Measurements from ENCODE around the gene ACAA1. TPM values are rescaled to one million over a fixed set of nuclear protein-coding genes. Genes with fewer than 3 reads are reported as not detected.
"Not testable (repeated sequence)": the region's sequence is repeated elsewhere in the genome, so short reads cannot be mapped to it uniquely, and the experiment has no call there.

ACAA1 gene, protein sequence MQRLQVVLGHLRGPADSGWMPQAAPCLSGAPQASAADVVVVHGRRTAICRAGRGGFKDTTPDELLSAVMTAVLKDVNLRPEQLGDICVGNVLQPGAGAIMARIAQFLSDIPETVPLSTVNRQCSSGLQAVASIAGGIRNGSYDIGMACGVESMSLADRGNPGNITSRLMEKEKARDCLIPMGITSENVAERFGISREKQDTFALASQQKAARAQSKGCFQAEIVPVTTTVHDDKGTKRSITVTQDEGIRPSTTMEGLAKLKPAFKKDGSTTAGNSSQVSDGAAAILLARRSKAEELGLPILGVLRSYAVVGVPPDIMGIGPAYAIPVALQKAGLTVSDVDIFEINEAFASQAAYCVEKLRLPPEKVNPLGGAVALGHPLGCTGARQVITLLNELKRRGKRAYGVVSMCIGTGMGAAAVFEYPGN
- total RNA-seq = 43.1 TPM

DNA sequence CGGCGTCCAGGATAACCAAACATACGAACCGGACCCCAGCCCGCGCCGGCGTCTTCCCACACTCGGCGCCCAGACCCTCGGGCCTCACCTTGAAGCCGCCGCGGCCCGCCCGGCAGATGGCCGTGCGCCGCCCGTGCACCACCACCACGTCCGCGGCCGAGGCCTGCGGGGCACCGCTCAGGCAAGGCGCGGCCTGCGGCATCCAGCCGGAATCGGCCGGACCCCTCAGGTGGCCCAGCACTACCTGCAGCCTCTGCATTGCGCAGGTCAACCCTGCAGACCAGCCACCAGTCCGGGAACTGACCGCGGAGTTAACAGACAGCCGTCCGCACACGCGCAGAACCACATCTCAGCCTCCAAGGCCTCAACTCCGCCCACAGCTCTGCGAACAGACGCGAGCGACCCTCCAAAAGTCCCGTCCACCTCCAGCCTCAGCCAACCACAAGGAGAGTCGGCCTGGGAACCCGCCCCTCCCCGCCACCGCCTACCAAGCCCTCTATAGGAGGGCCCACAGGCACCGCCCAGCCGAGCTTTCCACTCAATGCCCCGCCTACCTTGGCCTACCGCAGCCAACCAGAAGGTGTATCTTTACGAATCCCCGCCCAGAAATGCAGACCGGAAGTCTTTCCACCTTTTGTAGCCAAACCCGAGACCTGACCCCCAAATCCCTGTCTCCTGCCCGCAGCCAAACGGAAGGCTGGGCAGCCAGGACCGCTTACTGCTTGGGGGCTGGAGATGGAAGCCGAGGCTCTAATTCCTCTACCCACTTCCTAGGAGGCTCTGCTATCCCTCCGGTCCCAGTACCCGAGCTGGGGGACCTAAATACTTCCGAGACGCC, at the start of gene ACAA1:
Gene ACAA1 (minus strand): TSS at position 351 of the 838 bp plus-strand sequence. CDS start 92 bp downstream, at position 259.
- DNase-seq (ENCODE audit: low read depth in 2 of 3, low spot score in 2 of 3) = peak; percentile 81 to 99 (median 98)

DNA sequence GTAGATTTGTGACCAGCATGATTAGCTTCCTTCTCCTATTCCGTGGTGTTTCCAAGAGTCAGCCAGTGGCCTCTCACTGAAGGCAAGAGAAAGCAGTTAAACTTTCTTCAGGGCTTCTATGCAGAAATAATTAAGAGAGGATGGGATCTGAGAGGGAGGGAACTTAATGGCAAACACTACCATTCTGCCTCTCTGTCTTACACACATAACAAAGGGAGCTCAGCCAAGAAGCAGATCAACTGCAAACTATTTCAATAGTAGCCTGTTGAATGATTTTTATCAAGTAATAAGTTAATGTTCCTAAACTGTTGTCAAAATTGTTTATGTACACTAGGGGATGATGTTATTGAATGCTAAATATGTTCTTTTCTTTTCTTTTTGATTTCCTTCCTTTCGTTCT, 40.3 kb upstream of the ACAA1 start:
- DNase-seq (ENCODE audit: low read depth in 2 of 3, low spot score in 2 of 3) = no peak

DNA sequence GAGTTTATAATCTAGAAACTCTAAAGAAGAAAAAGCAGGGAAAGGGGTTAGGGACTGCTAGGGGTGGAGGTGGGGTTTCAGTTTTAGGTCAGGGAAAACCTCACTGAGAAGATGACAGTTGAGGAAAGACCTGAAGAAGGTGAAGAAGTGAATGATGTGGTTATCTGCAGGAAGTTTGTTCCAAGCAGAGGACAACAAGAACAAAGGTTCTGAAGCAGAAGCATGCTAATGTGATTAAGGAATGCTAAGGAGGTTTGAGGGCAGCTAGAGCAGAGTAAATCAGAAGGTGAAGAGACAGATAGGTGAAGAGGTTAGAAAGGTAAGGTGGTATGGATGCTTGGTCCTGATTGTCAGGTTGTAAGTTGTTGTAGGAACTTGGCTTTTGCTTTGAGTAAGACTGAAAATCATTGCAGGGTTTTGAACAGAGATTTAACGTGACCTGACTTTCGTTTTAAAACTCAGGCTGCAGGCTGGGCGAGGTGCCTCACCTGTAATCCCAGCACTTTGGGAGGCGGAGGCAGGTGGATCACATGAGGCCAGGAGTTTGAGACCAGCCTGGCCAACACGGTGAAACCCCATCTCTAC, 37.0 kb upstream of the ACAA1 start:
- DNase-seq (ENCODE audit: low read depth in 2 of 3, low spot score in 2 of 3) = no peak

DNA sequence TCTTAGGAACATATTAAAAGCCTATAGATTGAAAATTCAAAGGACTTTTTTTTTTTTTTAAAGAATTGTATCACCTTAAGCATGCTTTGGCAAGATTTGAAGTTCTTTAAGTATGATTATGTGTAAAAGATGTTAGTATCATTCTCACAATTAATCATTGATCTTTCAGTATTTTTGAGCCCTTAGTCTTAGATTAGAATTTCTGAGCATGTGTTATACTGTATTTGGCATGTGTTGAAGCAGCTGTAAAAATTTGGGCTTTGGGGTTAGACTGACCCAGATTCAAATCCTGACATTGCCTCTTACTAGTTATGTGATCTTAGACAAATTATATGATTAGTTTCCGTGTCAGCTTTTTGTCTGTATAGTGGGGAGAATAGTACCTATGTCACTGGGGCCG, 34.7 kb upstream of the ACAA1 start:
- DNase-seq (ENCODE audit: low read depth in 2 of 3, low spot score in 2 of 3) = no peak

DNA sequence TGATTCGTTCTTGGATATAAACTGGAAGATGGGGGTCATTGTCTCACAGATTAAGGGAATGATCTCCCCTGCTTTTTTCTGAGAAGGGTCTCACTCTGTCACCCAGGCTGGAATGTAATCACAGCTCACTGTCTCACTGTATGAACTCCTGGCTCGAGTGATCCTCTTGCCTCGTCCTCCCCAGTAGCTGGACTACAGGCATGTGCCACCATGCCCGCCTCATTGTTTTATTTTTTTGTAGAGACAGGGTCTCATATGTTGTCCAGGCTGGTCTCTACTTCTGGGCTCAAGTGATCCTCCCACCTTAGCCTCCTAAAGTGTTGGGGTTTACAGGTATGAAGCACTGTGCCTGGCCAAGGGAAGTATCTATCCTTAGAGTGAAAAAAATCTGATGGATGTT, 33.8 kb upstream of the ACAA1 start:
- no peak for DNase-seq (ENCODE audit: low read depth in 2 of 3, low spot score in 2 of 3)

DNA sequence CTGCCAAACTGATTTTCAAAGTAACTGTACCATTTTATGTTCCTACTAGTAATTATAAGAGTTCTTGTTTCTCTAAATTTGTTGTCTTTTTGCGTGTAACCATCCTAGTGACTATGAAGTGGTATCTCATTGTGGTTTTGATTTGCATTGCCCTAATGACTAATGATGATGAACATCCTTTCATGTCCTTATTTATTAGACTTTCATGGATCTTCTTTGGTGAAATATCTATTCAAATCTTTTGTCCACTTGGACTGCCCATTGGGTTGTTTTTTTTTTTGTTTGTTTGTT, 32.0 kb upstream of the ACAA1 start:
- no peak for DNase-seq (ENCODE audit: low read depth in 2 of 3, low spot score in 2 of 3)

DNA sequence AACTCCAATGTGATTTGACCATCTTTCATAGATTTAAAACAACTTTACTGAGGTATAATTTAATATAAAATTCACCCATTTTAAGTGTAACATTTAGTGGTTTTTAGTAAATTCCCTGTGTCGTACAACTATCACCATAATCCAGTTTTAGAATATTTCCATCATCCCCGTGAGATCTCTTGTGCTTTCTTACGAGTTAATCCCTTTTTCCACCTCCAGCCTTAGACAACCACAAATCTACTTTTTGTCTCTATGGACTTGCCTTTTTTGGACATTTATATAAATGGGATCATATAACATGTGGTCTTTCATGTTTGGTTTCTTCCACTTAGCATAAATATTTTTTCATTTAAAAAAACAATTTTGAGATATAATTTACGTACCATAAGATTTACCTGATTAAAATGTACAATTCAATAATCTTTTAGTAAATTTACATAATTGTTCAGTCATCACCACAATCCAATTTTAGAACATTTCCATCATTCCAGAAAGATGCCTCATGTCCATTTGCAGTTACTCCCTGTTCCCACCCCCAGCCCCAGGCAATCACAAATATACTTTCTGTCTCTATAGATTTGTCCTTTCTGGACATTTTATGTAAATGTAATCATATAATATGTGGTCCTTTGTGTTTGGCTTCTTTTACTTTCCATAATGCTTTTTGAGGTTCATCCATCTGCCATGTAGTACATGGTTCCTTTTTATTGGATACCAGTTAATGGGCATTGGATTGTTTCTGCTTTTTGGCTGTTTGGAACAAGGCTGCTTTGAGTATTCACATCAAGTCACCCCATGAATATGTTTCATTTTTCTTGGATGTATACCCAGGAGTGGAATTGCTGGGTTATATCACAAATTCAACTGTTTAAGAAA, 31.5 kb upstream of the ACAA1 start:
- no peak for DNase-seq (ENCODE audit: low read depth in 2 of 3, low spot score in 2 of 3)

DNA sequence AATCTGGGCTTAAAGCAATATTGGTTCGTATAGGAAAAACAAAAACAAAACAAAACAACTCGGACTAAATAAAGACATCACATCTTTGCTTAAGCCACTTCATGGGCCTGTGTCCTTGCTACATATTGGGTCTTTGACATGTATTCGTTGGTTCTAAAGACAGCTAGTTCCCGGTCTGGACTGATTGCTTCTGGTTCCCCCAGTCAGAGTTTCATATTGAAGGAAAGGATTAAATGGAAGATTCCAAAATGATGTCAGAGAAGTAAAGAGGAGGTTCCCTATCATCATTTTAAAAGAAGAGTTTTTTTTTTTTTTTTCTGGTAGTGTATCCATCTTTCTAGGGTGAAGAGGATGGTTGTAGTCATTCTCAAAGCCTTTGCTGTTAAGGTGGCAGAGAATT, 30.7 kb upstream of the ACAA1 start:
- no peak for DNase-seq (ENCODE audit: low read depth in 2 of 3, low spot score in 2 of 3)

DNA sequence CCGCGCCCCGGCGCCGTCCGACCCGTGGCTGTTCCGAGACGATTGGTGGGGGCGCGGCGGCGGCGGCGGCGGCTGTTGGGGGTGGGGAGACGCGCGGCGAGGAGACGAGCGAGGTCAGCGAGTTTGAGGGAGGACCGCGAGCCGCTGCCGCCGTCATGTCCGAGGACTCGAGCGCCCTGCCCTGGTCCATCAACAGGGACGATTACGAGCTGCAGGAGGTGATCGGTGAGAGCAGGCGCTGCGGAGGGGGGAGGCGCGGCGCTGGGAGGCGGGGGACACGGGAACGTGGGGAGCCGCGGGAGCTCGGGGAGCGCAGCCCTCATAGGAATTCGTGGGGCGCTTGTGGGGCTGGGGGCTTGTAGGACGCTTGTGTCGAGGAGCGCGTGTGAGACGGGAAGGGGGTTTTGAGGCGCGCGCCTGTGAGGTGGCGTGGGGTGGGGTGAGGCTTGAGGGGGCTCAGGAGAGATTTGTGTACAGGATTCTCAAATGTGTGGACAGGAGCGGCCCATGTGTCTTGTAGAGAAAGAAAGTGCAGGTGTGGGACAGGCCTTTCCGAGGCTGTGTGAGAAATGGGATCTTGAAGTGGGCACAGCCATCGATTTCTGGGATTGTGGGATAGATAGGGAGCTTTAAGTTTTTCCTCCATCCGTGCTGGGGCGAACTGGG, 28.9 kb upstream of the ACAA1 start:
- peak in 2 of 3 donors; percentile 35 to 36 for DNase-seq (ENCODE audit: low read depth in 2 of 3, low spot score in 2 of 3)

DNA sequence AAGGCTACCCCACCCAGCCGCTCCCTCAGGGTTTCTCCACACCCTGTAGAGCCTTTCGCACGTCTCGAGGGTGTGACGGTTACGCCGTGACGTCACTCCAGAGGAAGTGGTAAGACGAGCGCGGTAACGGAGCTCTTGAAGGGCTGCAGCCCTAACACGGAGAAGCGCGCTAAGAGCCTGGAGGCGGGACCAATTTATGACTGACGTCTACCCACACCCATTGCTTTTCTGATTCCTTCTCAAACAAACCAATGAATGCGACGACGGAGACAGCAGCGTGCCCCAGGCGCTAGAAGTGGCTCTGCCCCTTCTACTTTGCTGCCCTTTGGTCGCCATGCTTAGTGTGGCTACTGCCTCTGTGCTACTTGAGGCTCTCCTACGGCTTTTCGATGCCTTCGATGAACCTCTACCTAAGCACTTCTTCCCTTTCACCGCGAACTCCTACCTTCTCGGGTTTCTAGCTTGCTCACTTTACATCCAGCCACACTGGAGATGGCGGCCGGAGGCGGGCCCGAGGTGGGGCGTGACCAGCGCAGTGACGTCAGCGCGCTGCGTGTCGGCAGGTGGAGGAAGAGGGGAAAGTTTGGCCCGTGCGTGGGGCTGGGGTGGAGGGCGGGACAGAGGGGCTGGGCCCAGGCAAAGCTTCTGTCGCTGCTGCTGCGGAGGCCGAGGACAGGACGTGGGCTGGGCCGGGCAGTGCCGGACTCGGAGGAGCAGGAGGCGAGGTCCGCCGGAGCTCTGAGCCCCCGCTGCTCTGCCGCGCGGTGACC, 28.2 kb upstream of the ACAA1 start, which contains the start of gene OXSR1:
Gene OXSR1 (plus strand): TSS at position 586 of the 770 bp plus-strand sequence. CDS start 340 bp downstream, outside the sequence.
- peak; percentile 98 to 100 (median 100) for DNase-seq (ENCODE audit: low read depth in 2 of 3, low spot score in 2 of 3)

DNA sequence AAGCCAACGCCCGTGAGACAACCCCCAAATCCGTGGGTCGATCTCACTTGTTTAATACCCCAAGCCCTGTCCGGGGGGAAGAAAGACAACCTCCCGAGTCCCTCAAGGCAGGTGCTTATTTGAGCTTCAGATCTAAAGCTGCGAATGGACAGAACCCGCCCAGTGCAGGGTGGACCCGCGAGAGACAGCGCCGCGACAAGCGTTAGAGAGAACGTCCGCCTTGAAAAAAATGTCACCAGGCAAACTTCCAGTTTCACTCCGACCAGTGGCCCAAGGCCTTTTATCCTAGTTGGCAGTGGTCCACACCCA, 27.7 kb upstream of the ACAA1 start:
- DNase-seq (ENCODE audit: low read depth in 2 of 3, low spot score in 2 of 3) = no peak

DNA sequence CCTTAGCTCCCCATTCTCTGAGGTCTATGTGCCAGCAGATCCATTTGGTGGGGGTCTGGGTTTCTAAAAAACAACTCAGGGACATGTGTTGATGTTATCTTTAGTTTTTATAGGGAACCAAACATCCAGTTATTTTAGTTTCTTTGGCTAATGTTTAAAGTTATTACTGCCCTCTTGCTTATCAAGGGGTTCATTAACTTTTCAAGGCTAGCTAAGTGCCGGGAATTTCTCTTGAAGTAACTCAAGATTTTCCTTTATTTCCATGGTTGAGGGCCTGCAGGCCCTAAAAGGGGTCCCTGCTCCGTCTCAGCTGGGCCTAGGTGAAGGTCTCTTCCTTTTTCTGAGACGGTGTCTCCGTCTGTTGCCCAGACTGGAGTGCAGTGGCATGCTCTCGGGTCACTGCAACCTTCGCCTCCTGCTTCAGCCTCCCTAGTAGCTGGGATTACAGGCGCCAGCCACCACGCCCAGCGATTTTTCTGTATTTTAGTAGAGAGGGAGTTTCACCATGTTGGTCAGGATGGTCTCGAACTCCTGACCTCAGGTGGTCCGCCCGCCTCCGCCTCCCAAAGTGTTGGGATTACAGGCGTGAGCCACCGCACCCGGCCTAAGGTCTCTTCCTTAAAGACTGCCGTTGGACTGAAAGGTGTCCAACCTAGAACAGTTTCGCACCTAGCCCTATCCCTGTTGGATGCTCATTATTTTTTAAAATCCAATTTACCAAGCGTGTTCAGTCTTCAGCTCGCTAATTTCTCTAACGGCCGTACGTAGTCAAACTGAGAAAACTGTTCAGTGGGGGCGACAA, 27.1 kb upstream of the ACAA1 start:
- no peak for DNase-seq (ENCODE audit: low read depth in 2 of 3, low spot score in 2 of 3)

DNA sequence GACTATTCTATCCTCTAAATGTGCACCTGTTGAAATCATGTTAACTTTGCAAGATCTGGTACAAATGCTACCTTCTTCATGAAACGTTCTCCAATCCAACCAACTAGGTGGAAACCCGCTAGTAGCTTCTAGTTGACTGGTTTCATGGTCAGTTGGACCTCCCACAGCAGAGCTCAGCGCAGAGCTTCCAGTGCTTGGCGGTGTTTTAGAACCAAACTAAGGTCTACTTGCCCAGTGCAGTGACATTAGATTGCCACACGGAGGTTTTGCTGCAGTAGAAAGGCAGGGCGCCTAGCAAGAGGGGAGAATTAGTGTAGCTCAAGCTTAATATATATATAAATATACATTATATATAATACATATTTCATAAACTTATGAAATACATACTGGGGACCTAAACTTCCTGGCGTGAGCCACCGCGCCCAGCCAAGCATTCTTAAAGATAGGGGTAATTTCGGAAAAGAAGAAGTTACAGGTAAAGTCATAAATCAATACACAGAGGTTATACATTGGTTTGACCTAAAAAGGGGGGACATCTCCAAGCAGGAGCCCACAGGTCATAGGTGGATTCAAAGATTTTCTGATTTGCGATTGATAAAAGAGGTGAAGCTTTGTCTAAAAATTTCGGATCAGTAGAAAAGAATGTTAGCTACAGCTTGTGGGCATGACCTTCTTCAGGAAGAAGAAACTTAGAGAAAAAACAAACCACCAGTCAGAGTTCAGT, 26.4 kb upstream of the ACAA1 start:
- DNase-seq (ENCODE audit: low read depth in 2 of 3, low spot score in 2 of 3) = peak in 2 of 3 donors; percentile 32 to 56

DNA sequence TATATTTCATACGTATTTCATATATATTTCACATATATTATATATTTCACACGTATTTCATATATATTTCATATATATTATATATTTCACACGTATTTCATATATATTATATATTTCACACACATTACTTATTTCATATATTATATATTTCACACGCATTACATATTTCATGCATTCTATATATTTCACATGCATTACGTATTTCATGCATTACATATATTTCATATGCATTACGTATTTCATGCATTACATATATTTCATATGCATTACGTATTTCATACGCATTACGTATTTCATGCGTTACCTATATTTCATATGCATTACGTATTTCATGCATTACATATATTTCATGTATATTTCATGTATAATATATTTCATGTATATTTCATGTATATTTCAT, 23.8 kb upstream of the ACAA1 start:
- DNase-seq (ENCODE audit: low read depth in 2 of 3, low spot score in 2 of 3) = not testable (repeated sequence)

DNA sequence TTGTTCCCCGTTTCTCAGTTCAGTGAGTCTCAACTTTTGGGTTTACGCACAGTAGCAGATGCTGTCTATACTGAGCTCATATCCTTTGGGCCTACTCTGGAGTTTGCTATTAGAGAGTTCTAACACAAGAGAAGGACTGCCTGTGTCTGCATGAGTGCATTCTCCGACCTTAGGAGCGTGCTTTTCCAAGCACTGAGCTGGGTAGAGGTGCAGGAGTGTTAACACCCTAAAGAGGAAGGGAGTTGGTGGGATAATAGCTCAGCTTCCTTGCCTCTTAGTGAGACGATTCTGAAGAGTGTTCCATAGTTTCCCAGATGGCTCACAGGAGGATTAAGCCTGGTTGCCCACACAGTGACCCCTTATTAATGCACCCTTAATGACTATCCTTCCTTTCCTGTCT, 21.5 kb upstream of the ACAA1 start:
- no peak for DNase-seq (ENCODE audit: low read depth in 2 of 3, low spot score in 2 of 3)

DNA sequence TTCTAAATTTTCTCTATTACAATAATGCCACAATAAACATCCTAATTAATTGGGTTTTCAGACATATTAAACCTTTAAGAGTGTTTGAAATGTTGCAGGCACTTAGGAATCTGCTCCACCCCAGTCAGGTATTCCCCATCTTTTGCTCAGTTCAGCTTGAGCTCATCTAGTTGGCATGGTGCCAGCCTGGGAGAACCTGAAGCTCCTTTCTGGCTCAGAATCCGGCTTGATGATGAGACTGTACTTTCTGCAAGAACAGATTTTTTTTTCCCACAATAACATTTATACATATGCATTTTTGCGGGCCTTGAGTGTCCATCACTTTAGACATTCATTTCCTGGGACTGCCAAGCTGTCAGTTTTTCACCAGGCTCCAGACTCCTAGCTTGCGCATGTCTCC, 20.7 kb upstream of the ACAA1 start:
- no peak for DNase-seq (ENCODE audit: low read depth in 2 of 3, low spot score in 2 of 3)

DNA sequence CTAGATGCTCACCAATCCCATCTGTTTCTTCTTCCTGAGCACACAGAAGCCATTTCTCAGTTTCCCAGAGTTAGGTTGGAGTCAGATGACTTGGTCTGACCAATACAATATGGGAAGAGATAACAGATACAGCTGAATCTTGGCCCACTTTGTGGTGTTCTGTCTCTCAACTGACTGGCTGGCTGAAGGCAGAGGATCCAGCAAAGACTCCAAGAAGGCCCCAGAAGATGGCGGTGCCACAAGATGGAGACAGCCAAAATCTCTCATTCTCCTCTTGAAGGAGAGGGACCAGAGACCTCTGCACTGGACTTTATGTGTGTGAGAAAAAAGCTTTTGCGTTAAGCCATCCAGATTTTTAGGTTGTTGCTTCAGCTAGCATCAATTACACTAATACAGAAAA, 20.2 kb upstream of the ACAA1 start:
- no peak for DNase-seq (ENCODE audit: low read depth in 2 of 3, low spot score in 2 of 3)

DNA sequence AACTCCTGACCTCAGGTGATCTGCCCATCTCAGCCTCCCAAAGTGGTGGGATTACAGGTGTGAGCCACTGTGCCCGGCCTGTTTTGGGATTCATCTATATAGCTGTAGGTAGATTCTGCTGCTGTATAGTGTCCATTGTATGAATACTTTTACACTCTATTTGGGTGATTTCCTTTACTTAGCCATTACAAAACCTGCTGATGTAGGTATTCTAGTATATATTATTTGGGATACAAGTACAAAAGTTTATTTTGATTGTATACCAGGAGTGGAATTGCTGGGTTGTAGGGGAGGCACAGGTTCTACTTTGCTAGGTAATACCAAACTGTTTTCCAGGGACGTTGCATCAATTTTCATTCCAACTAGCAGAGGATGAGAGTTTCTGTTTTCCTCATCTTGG, 18.9 kb upstream of the ACAA1 start:
- no peak for DNase-seq (ENCODE audit: low read depth in 2 of 3, low spot score in 2 of 3)
